Measurements from ENCODE around the gene MYH14.

MYH14 gene

DNA sequence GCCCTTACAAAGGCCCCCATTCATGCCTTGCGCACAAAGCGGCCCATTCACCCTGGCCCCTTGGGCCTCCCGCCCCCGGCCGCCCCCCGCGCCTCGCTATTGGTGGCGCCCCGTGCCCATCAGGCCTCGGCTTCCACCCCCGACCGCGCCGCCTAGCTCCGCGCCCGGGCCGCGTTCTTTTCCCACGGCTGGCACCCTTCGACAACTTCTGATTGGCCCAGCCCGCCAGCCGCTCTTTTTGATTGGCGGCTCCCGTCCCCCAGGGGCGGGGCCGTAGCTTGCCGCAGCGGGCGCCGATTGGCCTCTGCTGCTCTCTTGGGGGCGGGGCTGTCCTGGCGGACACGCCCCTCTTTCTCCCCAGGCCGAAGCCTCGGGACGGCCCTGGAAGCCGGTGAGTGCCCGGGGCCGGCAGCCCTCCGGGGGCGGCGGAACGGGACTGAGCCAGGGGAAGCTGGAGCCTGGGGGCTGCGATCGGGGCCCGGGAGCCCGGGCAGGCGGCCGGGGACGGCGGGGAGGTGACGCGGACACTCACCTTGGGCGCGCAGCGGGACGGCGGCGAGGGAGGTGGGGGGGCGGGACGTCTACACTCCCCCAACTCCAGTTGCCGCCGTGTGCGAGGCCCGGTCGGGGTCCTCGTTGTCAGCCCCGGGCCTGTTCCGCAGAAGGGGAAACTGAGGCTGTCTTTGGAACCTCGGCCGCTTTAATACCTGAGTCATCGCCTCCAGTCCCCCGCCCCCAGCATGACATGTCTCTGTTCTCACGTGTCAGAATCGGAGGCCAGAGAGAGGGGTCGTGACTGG lies at the start of gene MYH14:
MYH14 (plus strand) TSS at position 342 of the 800 bp plus-strand sequence. CDS start 6,744 bp downstream, outside the sequence.
- DNase-seq (ENCODE audit: low read depth in 2 of 2, low spot score in 1 of 2), result no peak

DNA sequence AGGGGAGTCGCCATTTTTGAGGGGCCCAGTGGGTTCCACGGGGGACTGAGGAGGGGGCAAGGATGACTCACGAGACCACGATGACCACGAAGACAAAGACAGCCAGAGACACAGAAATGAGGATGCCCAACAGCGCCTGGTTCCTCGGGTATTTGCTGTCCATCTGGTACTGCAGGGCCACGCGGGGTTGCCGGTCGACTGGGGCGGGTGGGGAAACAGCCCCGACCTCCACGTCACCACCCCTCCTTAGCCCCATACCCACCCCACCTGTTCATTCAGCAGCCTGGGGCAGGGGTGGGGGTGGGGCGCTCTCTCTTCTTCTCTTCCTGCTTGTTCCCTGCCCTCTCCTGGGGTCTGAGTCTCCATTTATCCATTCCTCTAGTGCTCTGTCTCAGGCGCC lies 48.9 kb upstream of the MYH14 start:
- DNase-seq (ENCODE audit: low read depth in 2 of 2, low spot score in 1 of 2), result no peak

GRCh38 chr19:50155520-50156109 lies 47.8 kb upstream of the MYH14 start:
- no peak for DNase-seq (ENCODE audit: low read depth in 2 of 2, low spot score in 1 of 2)

DNA sequence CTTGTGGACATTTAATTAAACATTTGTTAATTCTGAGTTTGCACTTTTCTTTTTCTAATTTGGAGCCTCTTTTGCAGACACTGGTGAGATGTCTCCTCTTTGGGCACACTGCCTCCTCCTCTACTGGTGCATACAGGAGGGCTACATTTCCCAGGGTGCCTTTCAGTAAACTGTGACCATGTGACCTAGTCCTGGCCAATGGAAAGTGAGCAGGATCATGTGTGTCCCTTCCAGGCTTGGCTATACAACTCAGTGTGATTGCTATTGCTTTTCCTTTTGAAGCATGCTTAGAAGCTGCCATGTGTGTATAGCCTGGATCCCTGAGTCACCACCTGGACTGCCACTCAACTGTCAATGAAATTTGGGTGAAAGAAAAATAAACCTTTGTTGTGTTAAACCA lies 44.8 kb upstream of the MYH14 start:
- DNase-seq (ENCODE audit: low read depth in 2 of 2, low spot score in 1 of 2), result no peak

DNA sequence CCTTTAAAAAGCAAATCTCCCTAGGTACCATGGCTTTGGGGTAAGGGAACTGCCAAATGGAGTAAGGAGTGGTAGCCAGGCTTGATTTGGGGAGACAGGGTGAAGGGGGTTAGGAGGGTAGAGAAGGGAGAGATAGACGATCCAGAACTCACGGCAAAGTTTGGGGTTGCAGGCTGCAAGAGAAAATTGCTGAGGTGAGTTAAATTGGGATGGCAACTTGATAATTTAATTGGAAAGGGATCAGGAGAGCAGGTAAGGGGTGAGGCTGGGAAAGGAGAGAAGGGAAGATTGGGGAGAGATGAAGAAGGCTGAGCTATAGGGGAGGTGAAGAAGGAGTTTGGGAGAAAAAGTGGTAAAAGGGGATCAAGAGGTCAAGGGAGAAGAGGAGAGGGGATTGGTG lies 44.3 kb upstream of the MYH14 start:
- DNase-seq (ENCODE audit: low read depth in 2 of 2, low spot score in 1 of 2), result no peak

- no peak for DNase-seq (ENCODE audit: low read depth in 2 of 2, low spot score in 1 of 2)
Measured at GRCh38 chr19:50162988-50163387, 40.4 kb upstream of the MYH14 start, which contains the start of gene IZUMO2. IZUMO2 (minus strand) TSS chr19:50163281; CDS start chr19:50163194, 87 bp downstream.

DNA sequence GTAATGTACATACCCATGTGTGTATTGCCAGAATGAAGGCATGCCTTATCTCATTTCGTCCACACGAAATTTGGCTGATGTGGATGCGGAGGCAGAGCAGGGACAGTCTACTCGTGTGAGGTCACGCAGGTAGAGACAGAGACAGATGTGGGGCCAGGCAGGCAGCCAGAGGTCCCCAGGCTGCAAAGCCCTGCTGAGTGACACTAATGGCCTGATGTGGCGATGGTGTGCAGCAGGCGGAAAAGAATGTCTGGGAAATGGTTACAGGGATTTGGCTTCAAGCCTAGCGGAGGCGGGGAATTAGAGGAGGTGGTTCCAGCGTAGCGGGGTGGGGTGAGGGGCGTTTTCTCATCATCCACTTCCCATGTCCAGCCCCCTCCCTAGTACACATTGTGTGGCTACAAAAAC lies 36.1 kb upstream of the MYH14 start:
- no peak for DNase-seq (ENCODE audit: low read depth in 2 of 2, low spot score in 1 of 2)

DNA sequence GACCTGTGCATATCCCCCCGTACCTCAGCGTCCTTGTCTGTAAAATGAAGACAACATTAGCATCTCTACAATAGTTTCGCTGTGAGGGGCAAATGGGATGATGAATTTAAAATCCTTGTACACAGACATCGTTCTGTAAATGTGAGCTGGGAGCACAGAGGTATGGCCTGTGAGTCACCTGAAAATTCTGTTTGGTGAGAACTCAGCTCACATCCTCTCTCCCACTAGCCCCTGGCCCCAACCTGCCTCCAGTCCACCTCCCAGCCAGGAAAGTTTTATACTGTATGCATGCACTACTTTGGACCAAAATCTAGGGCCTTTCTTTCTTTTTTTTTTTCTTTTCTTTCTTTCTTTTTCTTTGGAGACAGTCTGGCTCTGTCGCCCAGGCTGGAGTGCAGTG lies 31.7 kb upstream of the MYH14 start:
- no peak for DNase-seq (ENCODE audit: low read depth in 2 of 2, low spot score in 1 of 2)

DNA sequence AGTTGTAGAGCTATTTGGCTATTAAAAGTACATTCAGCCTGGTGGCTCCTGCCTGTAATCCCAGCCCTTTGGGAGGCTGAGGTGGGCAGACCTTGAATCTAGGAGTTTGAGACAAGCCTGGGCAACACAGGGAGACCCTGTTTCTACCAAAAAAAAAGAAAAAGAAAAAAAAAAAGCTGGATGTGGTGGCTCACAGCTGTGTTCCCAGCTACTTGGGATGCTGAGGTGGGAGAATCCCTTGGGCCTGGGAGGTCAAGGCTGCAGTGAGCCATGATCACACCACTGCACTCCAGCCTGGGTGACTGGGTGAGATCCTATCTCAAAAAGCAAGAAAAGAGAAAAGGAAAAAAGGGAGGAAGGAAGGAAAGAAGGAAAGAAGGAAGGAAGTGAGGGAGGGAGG lies 30.7 kb upstream of the MYH14 start:
- no peak for DNase-seq (ENCODE audit: low read depth in 2 of 2, low spot score in 1 of 2)

DNA sequence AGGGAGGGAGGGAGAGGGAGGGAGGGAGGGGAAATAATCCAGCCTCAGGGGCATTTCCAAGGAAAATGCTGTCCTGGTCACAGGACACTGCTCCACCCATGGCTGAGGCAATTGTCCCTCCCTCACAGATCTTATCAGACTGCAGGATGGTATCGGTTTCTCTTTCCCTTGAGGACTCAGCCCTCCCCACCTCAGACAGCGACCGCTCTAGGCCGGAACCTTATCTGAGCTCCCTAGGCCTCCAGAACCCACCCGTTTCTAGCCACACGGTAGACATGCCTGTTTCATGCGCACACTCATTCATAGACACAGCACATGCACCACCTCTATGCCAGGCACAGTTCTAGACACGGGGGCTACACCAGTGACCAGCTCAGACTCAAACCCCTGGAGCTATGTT lies 30.3 kb upstream of the MYH14 start:
- no peak for DNase-seq (ENCODE audit: low read depth in 2 of 2, low spot score in 1 of 2)

DNA sequence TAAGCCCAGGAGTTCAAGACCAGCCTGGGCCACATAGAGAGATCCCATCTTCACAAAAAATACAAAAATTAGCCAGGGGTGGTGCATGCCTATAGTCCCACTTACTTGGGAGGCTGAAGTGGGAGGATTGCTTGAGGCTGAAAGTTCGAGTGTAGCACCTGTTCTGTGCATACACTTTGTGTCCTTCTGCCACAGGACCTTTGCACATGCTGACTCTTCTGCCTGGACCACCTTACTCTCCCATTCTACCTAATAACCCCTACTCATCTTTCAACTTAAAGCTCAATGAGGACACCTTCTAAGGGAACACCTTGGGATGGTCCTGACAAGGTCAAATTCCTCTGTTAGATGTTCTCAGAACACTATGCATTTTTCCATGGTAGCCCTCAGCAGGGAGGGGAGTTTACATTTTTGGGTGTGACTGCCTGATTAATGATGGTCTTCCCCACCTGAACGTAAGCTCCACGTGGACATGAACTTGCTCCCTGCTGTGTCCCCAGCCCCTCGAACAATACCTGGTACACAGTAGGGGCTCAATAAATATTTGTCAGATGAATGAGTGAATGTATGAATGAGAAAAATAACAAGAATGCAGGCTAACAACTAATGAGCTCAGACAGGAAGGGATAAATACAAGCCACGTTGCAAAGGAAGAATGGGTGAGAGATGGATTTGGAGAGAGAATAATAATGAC lies 29.2 kb upstream of the MYH14 start:
- DNase-seq (ENCODE audit: low read depth in 2 of 2, low spot score in 1 of 2), result no peak

DNA sequence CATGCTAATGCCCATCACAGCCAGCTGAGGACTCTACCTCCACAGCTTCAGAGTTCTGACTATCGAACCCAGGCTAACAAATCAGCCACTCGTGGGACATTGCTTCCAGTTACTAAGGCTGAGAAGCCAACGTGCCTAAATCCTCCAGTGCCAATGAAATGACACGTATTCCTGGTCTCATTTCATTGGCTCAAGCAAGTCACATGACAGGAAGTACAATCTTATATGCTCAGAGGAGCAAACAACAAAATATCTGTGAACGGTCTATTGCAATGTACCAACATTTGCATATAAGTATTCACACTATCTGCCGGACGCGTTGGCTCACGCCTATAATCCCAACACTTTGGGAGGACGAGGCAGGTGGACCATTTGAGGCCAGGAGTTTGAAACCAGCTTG lies 27.5 kb upstream of the MYH14 start:
- DNase-seq (ENCODE audit: low read depth in 2 of 2, low spot score in 1 of 2), result no peak

- no peak for DNase-seq (ENCODE audit: low read depth in 2 of 2, low spot score in 1 of 2)
Measured at GRCh38 chr19:50176775-50177174, 26.6 kb upstream of the MYH14 start.

DNA sequence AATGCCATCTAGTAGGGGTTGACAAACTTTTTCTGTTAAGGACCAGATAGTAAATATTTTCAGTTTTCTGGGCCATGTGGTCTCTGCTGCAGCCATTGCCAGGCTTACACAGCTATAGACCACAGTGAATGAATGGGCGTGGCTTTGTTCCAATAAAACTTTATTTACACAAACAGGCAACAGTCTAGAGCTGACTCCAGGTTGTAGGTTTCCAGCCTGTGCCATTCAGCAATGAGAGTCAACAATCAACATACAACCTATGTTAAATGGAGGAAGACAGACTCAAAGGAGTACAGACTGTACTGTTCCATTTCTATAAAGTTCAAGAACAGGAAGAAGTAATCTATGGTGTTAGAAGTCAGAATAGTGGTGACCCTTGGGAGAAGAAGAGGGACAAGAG lies 25.1 kb upstream of the MYH14 start:
- no peak for DNase-seq (ENCODE audit: low read depth in 2 of 2, low spot score in 1 of 2)

- DNase-seq (ENCODE audit: low read depth in 2 of 2, low spot score in 1 of 2), result no peak
Measured at GRCh38 chr19:50178859-50179537, 24.4 kb upstream of the MYH14 start.

GRCh38 chr19:50181121-50181520 lies 22.3 kb upstream of the MYH14 start:
- no peak for DNase-seq (ENCODE audit: low read depth in 2 of 2, low spot score in 1 of 2)

DNA sequence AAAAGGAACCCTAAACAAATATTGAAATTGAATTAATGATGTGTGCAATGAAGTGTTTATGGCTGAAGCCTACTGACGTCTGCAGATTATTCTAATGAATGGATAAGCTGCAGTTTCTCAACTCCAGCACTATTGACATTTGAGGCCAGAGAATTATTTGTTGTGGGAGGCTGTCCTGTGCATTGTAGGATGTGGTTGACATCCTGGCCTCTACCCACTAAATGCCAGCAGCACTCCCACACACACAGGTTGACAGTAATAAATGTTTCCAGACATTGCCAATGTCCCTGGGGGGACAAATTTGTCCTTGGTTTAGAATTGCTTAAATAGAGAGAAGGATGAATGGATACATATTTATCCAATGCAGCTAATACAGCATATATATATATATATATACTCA lies 19.2 kb upstream of the MYH14 start:
- DNase-seq (ENCODE audit: low read depth in 2 of 2, low spot score in 1 of 2), result no peak

DNA sequence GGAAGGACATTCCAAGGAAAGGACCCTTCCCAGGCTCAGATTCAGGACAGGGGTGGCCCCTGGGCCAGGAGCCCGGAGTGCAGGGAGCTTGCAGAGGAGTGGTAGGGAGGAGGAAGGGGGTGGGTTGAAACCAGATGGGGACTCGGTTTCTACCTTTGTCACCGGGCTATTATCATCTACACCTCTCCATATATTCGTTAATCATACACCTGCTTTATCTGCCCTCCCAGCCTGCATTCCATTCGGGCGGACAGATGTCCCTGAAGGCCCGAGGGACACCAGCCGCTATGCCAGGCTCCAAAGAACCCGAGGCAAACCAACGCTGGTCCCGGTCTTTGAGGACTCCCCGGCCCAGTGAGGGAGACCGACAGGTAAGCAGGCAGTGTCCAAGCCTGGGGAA lies 15.5 kb upstream of the MYH14 start:
- DNase-seq (ENCODE audit: low read depth in 2 of 2, low spot score in 1 of 2), result no peak

DNA sequence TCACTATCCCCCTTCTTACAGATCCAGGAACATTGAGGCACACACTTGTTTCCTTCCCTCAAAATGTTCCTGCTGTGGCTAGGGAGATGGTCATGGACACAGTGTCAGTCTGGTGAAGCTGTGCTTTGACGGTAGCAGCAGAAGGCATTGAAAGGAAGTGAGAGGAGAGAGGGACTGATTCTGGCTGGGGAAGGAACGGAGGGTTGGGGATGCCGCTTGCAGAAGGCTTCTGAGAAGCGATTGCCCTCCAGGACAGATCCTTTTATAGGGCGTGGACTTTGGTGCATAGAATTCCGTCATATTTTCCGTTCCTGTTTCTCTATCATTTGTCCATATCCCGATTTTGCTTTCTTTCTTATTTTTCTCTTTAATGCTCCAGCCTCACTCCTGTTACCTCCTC lies 14.1 kb upstream of the MYH14 start:
- no peak for DNase-seq (ENCODE audit: low read depth in 2 of 2, low spot score in 1 of 2)

DNA sequence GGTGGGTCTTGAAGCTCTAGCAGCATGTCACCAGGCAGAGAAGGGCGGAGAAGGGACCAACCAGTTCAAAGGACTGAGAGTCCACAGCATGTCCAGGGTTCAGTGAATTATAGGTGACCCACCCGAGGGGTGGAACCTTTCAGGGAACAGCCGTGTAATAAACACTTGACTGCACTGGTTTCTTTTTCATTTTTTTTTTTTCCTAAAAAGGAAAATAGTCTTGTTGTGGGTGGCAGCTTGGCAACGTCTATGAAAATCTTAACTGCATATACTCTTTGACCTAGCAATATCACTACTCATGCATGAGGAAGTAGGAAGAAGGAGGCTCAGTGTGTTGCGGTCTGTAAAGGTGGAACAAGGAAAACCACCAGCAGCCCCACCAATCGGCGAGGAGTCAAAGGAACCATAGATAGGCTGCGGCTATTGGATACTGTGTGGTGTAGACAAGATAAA lies 13.0 kb upstream of the MYH14 start:
- no peak for DNase-seq (ENCODE audit: low read depth in 2 of 2, low spot score in 1 of 2)

- DNase-seq (ENCODE audit: low read depth in 2 of 2, low spot score in 1 of 2), result no peak
Measured at GRCh38 chr19:50191216-50191615, 12.2 kb upstream of the MYH14 start.

Data from stimulated activated CD8-positive, alpha-beta memory T cell treated with anti-CD3 and anti-CD28 coated beads, Interleukin-4, amount 100 ng/mL, for 1 hour (primary cell).